Measurements from ENCODE around the gene C1orf53.

DNA sequence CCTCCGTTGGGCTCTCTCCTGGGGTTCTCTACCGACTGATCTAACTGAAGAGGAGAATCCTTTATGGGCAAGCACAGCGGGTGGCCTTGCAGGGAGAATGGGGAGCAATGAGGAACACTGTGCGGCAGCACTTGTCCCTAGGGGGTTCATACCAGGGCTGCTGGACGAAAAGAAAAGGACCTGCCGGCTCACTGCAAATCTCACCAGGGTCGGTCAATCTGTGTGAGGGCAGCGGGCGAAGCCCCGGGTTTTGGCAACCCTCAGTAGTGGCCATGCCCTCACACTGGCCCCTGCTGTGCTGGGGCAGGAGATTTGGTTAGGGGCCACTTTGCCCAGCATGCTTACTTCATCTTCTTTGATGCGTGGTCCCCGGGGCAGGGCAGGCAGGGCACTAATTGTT, 20.6 kb downstream of the C1orf53 start:
- TF ChIP-seq, protein P1, sequence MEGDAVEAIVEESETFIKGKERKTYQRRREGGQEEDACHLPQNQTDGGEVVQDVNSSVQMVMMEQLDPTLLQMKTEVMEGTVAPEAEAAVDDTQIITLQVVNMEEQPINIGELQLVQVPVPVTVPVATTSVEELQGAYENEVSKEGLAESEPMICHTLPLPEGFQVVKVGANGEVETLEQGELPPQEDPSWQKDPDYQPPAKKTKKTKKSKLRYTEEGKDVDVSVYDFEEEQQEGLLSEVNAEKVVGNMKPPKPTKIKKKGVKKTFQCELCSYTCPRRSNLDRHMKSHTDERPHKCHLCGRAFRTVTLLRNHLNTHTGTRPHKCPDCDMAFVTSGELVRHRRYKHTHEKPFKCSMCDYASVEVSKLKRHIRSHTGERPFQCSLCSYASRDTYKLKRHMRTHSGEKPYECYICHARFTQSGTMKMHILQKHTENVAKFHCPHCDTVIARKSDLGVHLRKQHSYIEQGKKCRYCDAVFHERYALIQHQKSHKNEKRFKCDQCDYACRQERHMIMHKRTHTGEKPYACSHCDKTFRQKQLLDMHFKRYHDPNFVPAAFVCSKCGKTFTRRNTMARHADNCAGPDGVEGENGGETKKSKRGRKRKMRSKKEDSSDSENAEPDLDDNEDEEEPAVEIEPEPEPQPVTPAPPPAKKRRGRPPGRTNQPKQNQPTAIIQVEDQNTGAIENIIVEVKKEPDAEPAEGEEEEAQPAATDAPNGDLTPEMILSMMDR (conservative IDR thresholded peaks at IDR 0.05; ENCODE audit: low read length), result no peak
- TF ChIP-seq EZH2phosphoT487 (IDR thresholded peaks at IDR 0.05; ENCODE audit: borderline replicate concordance, low read depth, low read length), result no peak

Data from OCI-LY7 (cell line).